DMS79 treated with DMSO at 0.1 percent for 48 hours (cell line): ENCODE results near the gene MCM6.
"Not testable (repeated sequence)": the region's sequence is repeated elsewhere in the genome, so short reads cannot be mapped to it uniquely, and the experiment has no call there.

Experiments used
- DNase-seq: peaks from one replicate; lab custom pipeline; 2025; lab: John Stamatoyannopoulos, UW

MCM6 gene

GRCh38 chr2:135820003-135820618 lies 56.1 kb downstream of the MCM6 start:
- DNase-seq: peak; percentile 86

- DNase-seq: no peak
Measured at GRCh38 chr2:135818937-135819610, 57.2 kb downstream of the MCM6 start.

GRCh38 chr2:135817951-135818350 lies 58.3 kb downstream of the MCM6 start:
- DNase-seq: no peak

- DNase-seq: no peak
Measured at GRCh38 chr2:135817466-135817865, 58.8 kb downstream of the MCM6 start.

GRCh38 chr2:135815269-135815668 lies 61.0 kb downstream of the MCM6 start:
- DNase-seq: no peak

- no peak for DNase-seq
Measured at GRCh38 chr2:135812907-135813511, 63.2 kb downstream of the MCM6 start.

GRCh38 chr2:135807874-135808273 lies 68.4 kb downstream of the MCM6 start:
- not testable (repeated sequence) for DNase-seq

- DNase-seq: no peak
Measured at GRCh38 chr2:135803278-135803677, 73.0 kb downstream of the MCM6 start.

GRCh38 chr2:135802350-135802749 lies 73.9 kb downstream of the MCM6 start:
- no peak for DNase-seq

GRCh38 chr2:135800513-135801460 lies 75.5 kb downstream of the MCM6 start:
- no peak for DNase-seq

- no peak for DNase-seq
Measured at GRCh38 chr2:135799738-135800137, 76.5 kb downstream of the MCM6 start.

GRCh38 chr2:135798762-135799161 lies 77.5 kb downstream of the MCM6 start:
- no peak for DNase-seq

- DNase-seq: no peak
Measured at GRCh38 chr2:135798275-135798705, 78.0 kb downstream of the MCM6 start.

GRCh38 chr2:135797497-135798274 lies 78.6 kb downstream of the MCM6 start:
- DNase-seq: peak; percentile 11

- DNase-seq: no peak
Measured at GRCh38 chr2:135796606-135797005, 79.6 kb downstream of the MCM6 start.

GRCh38 chr2:135795641-135796040 lies 80.6 kb downstream of the MCM6 start:
- not testable (repeated sequence) for DNase-seq

- DNase-seq: no peak
Measured at GRCh38 chr2:135792401-135793150, 83.7 kb downstream of the MCM6 start.

GRCh38 chr2:135791418-135792190 lies 84.6 kb downstream of the MCM6 start:
- no peak for DNase-seq

GRCh38 chr2:135790423-135790822 lies 85.8 kb downstream of the MCM6 start:
- DNase-seq: no peak
